Central memory CD8-positive, alpha-beta T cell (primary cell): ENCODE data around the gene CMIP.

ENCODE experiments used
- ATAC-seq: fragments of 150-1000 bp; cut with Tn5 transposase; replicated peaks from 2 replicates; pipeline ENCODE4 v1.10.0; 2022; ENCODE audit warnings: mild to moderate bottlenecking, moderate FRiP score, moderate number of reproducible peaks; ENCODE audit not compliant: poor library complexity, severe bottlenecking; ENCODE audit errors: extremely low read depth
- DNase-seq, 2 donors: peaks; one replicate each; pipeline ENCODE4 v3.0.0; 2021; ENCODE audit warnings: low spot score in 2 of 2
- H3K27ac Mint-ChIP-seq: one replicate; pipeline ENCODE4 v1.8.0; 2022; ENCODE audit warnings: low read depth, mild to moderate bottlenecking, moderate library complexity, mixed read lengths
- H3K27me3 Mint-ChIP-seq: one replicate; pipeline ENCODE4 v1.8.0; 2022; ENCODE audit warnings: mixed read lengths
- H3K36me3 Mint-ChIP-seq: one replicate; pipeline ENCODE4 v1.8.0; 2022; ENCODE audit warnings: mild to moderate bottlenecking, moderate library complexity, mixed read lengths; ENCODE audit not compliant: insufficient read depth
- H3K4me1 Mint-ChIP-seq: one replicate; pipeline ENCODE4 v1.8.0; 2022; ENCODE audit warnings: mixed read lengths
- H3K4me3 Mint-ChIP-seq: one replicate; pipeline ENCODE4 v1.8.0; 2022; ENCODE audit warnings: mild to moderate bottlenecking, moderate library complexity, mixed read lengths
- H3K9me3 Mint-ChIP-seq: one replicate; pipeline ENCODE4 v1.8.0; 2022; ENCODE audit warnings: mixed read lengths

Gene CMIP

DNA sequence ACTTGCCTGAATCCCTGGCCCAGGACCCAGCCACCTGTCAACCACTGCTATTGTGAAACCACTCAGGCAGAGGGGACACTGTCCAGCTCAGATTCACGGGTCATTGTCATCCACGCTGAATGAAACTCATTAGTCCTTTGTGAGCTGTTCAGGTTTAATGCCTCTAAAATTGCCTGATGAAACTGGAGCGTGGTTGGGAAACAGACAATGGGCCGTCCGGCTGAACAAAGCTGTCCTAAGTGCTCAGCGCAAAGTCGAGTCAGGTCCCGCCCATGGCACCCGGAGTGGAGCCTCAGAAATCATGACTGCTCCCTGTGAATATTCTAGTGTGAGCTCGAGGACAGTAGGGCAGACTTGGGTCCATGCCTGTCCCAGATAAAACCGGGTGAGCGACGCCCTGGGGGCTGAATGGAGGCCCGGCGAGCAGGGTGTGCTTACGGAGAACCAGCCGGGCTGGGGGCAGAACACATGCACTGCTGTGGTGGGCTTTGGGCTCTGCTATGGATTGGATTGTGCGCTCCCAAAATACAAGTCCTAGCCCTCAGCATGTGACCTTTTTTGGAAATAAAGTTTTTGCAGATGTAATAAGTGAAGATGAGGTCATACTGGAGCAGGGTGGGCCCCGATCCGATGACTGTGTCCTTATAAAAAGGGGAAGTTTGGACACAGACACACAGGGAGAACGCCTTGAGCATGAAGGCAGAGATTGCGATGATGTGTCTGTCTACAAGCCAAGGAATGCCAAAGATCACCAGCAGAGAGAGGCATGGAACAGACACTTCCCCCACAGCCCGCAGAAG, 12.9 kb upstream of the CMIP start:
- Mint-ChIP-seq H3K9me3 (no peaks in the 10 kb centered on the region), H3K27me3 (no peaks in the 10 kb centered on the region), H3K27ac (no peak overlapping the region), H3K4me1 (peaks cover 5% of the 10 kb centered on the region), H3K4me3 (no peak overlapping the region), H3K36me3 (no peaks in the 10 kb centered on the region)
- ATAC-seq (no peak), DNase-seq (no peak)

- Mint-ChIP-seq H3K9me3 (no peaks in the 10 kb centered on the region), H3K4me1 (peaks cover 8% of the 10 kb centered on the region), H3K27me3 (no peaks in the 10 kb centered on the region), H3K4me3 (no peak overlapping the region), H3K27ac (no peak overlapping the region), H3K36me3 (no peaks in the 10 kb centered on the region)
- ATAC-seq = no peak
- no peak for DNase-seq
These were observed 11.6 kb upstream of the CMIP start for GRCh38 chr16:81432937-81433557.

GRCh38 chr16:81435103-81435502, 9.5 kb upstream of the CMIP start:
- H3K27me3 Mint-ChIP-seq = no peaks in the 10 kb centered on the region
- DNase-seq (no peak), ATAC-seq (no peak)
- H3K27ac Mint-ChIP-seq = no peak overlapping the region
- no peak overlapping the region for H3K4me3 Mint-ChIP-seq
- no peaks in the 10 kb centered on the region for H3K9me3 Mint-ChIP-seq
- peaks cover 15% of the 10 kb centered on the region for H3K4me1 Mint-ChIP-seq
- peaks cover 1% of the 10 kb centered on the region for H3K36me3 Mint-ChIP-seq

DNA sequence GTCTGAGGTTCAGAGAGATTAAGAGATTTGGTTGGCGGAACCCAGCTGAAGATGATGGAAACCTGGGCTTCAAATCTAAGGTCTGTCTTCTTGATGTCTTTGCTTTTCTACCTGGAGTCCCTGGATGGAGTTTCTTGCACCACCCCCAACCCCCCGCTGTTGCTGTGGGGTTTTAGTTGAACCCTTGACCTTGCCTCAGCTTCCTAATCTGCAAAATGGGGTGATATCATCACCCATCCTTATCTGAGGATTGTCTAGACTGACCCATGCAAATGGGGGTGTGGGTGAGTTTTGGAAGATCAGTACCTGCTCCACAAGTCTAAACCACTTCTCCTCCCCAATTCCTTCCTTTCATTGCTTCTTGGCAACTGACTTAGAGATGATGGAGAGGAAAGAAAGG, 9.0 kb upstream of the CMIP start:
- no peak for ATAC-seq
- H3K4me1 Mint-ChIP-seq = peaks cover 15% of the 10 kb centered on the region

GRCh38 chr16:81436386-81436785, 8.2 kb upstream of the CMIP start:
- DNase-seq (no peak), ATAC-seq (no peak)
- peaks cover 15% of the 10 kb centered on the region for H3K4me1 Mint-ChIP-seq
- no peak overlapping the region for H3K4me3 Mint-ChIP-seq
- H3K9me3 Mint-ChIP-seq = no peaks in the 10 kb centered on the region
- H3K27me3 Mint-ChIP-seq = no peaks in the 10 kb centered on the region
- peaks cover 1% of the 10 kb centered on the region for H3K36me3 Mint-ChIP-seq
- H3K27ac Mint-ChIP-seq = no peak overlapping the region

More for the DNA sequence above, 9.0 kb upstream of the CMIP start:
- H3K9me3 Mint-ChIP-seq = no peaks in the 10 kb centered on the region
- H3K4me3 Mint-ChIP-seq = no peak overlapping the region
- no peak overlapping the region for H3K27ac Mint-ChIP-seq
- H3K27me3 Mint-ChIP-seq = no peaks in the 10 kb centered on the region
- DNase-seq = no peak
- peaks cover 1% of the 10 kb centered on the region for H3K36me3 Mint-ChIP-seq

- ATAC-seq = no peak
- Mint-ChIP-seq H3K27ac (peak overlapping the region; percentile 77), H3K9me3 (no peaks in the 10 kb centered on the region), H3K4me1 (peaks cover 22% of the 10 kb centered on the region), H3K36me3 (peaks cover 5% of the 10 kb centered on the region), H3K27me3 (no peaks in the 10 kb centered on the region), H3K4me3 (no peak overlapping the region)
- no peak for DNase-seq
These were observed 6.7 kb upstream of the CMIP start for GRCh38 chr16:81437865-81438264.

DNA sequence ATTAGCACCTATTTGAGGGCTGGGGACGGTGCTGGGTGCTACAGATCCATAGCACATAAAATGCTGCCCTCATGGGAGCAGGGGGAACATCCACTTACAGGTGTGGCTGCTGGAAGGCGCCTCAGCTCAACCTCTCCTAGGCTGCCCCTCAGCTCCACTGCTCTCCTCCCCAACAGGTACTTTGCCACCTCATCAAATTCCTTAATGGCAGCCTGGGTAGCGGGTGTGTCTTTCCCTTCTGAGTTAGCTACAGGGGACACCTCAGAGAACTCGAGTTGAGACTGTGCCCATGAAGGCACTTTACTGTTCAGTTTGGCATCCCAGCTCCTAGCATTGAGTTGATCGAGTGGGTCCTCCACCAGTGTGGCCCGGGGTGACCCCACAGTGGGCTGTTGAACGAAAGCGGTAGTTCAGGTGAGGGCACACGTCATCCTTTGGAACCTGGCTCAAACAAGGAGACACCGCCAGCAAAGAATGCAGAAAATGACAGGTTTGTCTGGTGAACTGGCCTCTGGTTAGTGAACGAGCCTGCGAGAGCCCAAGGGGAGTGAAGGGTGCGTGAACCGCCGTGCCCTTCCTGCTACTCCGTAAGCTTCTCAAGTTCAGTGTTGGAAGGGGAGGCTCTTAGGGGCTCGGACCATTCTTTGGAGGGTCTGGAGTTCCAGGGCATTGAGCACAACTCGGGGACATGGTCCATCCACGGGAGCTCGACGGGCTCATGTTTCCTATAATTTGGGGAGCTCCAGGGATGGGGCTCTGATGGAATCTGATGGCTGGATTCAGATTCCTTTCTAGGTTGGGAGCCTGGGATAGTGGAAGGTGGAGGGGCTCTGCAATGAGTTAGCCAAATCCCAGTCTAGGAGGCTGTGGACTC, 3.5 kb upstream of the CMIP start:
- Mint-ChIP-seq H3K36me3 (peaks cover 24% of the 10 kb centered on the region), H3K4me3 (no peak overlapping the region), H3K9me3 (no peaks in the 10 kb centered on the region), H3K4me1 (peaks cover 36% of the 10 kb centered on the region), H3K27ac (no peak overlapping the region), H3K27me3 (no peaks in the 10 kb centered on the region)
- DNase-seq = no peak
- ATAC-seq = no peak

DNA sequence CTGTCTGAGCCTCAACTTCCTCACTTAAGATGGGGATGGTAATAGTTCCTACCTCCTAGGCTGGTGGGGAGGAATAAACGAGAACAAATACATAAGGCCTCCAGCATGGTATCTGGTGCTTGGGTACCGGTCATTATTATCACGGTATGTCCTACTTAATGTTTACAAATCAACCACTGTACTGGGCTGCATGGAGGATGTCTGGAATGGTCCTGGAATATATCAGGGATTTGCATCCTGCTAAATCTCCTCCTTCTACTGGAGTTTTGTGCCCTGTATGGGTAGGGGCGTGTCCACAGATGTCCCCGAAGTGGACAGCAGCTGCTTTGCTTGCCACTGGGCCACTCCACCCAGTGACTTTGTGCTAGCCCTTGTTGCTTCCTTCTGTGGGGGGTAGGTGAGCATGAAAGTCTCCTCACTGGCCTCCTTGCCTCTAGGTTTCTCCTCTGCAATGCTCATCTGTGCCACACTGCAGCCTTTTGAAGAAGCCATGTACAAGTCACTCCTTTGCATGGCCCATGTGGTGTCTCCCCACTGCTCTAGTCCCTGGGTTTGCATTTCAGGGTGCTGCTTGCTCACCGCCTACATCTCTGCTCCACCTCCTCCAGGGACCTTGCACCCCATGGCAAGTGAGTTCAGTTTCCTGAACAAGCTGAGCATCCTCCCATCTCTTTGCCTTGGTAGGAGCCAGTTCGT, 2.2 kb upstream of the CMIP start:
- H3K27me3 Mint-ChIP-seq = no peaks in the 10 kb centered on the region
- DNase-seq = peak in 1 of 2 donors; percentile 44
- peaks cover 29% of the 10 kb centered on the region for H3K36me3 Mint-ChIP-seq
- peak overlapping the region; percentile 97 for H3K27ac Mint-ChIP-seq
- peaks cover 49% of the 10 kb centered on the region for H3K4me1 Mint-ChIP-seq
- ATAC-seq = peak; percentile 52
- no peaks in the 10 kb centered on the region for H3K9me3 Mint-ChIP-seq
- no peak overlapping the region for H3K4me3 Mint-ChIP-seq

- H3K4me1 Mint-ChIP-seq = peaks cover 45% of the 10 kb centered on the region
- H3K27ac Mint-ChIP-seq = peak overlapping the region; percentile 97
- H3K36me3 Mint-ChIP-seq = peaks cover 30% of the 10 kb centered on the region
- ATAC-seq (peak; percentile 41), DNase-seq (peak in 1 of 2 donors; percentile 24)
- peak overlapping the region; percentile 85 for H3K4me3 Mint-ChIP-seq
- no peaks in the 10 kb centered on the region for H3K9me3 Mint-ChIP-seq
- no peaks in the 10 kb centered on the region for H3K27me3 Mint-ChIP-seq
These were observed 1.5 kb upstream of the CMIP start for GRCh38 chr16:81442916-81443687.

- peak overlapping the region; percentile 85 for H3K4me3 Mint-ChIP-seq
- DNase-seq = peak in 1 of 2 donors; percentile 30
- peak overlapping the region; percentile 97 for H3K27ac Mint-ChIP-seq
- peaks cover 30% of the 10 kb centered on the region for H3K36me3 Mint-ChIP-seq
- no peaks in the 10 kb centered on the region for H3K9me3 Mint-ChIP-seq
- H3K27me3 Mint-ChIP-seq = no peaks in the 10 kb centered on the region
- H3K4me1 Mint-ChIP-seq = peaks cover 40% of the 10 kb centered on the region
- ATAC-seq = no peak
These were observed 740 bp upstream of the CMIP start for GRCh38 chr16:81443688-81444447.
